Bronchial epithelial cell (primary cell): ENCODE results near the gene KDM7A. TPM values are rescaled to one million over a fixed set of nuclear protein-coding genes. Genes with fewer than 3 reads are reported as not detected.

Experiments
- DNase-seq: peaks from one replicate; pipeline ENCODE4 v3.0.0-alpha.2; 2010; ENCODE audit warnings: low read depth
- FAIRE-seq: peaks from 2 replicates; lab custom pipeline; 2011; peaks lifted over from hg19 to GRCh38; lab: Jason Lieb, UNC
- H3K27me3 ChIP-seq: 2 replicates; pipeline ENCODE4 v1.5.1; 2011; ENCODE audit warnings: low read length; ENCODE audit not compliant: control insufficient read depth, insufficient read depth
- H3K36me3 ChIP-seq: 2 replicates; pipeline ENCODE4 v1.5.1; 2011; ENCODE audit warnings: low read length; ENCODE audit not compliant: control insufficient read depth, insufficient read depth
- H3K4me3 ChIP-seq: 2 replicates; pipeline ENCODE4 v1.5.1; 2011; ENCODE audit warnings: mild to moderate bottlenecking, low read depth, low read length, control low read depth
- CTCF ChIP-seq: IDR thresholded peaks from 2 replicates; pipeline ENCODE4 v1.5.1; 2011; ENCODE audit warnings: mild to moderate bottlenecking, moderate library complexity, low read length, control low read depth, inconsistent platforms; ENCODE audit not compliant: insufficient read depth, severe bottlenecking
- total RNA-seq: library from RNA; depleted of rRNA; stranded (reverse); fragments of >200 nt; gene quantifications from 2 replicates; pipeline ENCODE4 v1.2.1, GENCODE V29; 2014

KDM7A gene
- total RNA-seq, 1 donor from 2014 or later: 14.7 TPM

- no peak for DNase-seq
- TF ChIP-seq CTCF: no peak
- no peak for FAIRE-seq
- Histone ChIP-seq H3K4me3 (no peak overlapping the region), H3K36me3 (peaks cover 4% of the 10 kb centered on the region), H3K27me3 (no peaks in the 10 kb centered on the region)
Observed at GRCh38 chr7:140161047-140161446, 15.7 kb downstream of the KDM7A start.

- no peak for TF ChIP-seq CTCF
- Histone ChIP-seq H3K4me3 (no peak overlapping the region), H3K36me3 (peaks cover 4% of the 10 kb centered on the region), H3K27me3 (no peaks in the 10 kb centered on the region)
- DNase-seq (no peak), FAIRE-seq (no peak)
Observed at GRCh38 chr7:140160308-140160707, 16.5 kb downstream of the KDM7A start.

- no peak for TF ChIP-seq CTCF
- DNase-seq (no peak), FAIRE-seq (no peak)
- H3K27me3 ChIP-seq: no peaks in the 10 kb centered on the region
- no peak overlapping the region for H3K4me3 ChIP-seq
- H3K36me3 ChIP-seq: peaks cover 4% of the 10 kb centered on the region
Observed at GRCh38 chr7:140159497-140159896, 17.3 kb downstream of the KDM7A start.

- no peak for TF ChIP-seq CTCF
- H3K4me3 ChIP-seq: no peak overlapping the region
- peak; percentile 52 for DNase-seq
- peaks cover 4% of the 10 kb centered on the region for H3K36me3 ChIP-seq
- H3K27me3 ChIP-seq: no peaks in the 10 kb centered on the region
- FAIRE-seq: no peak
Observed at GRCh38 chr7:140156460-140157080, 20.2 kb downstream of the KDM7A start.

- Histone ChIP-seq H3K4me3 (no peak overlapping the region), H3K27me3 (no peaks in the 10 kb centered on the region), H3K36me3 (peaks cover 4% of the 10 kb centered on the region)
- no peak for DNase-seq
- no peak for TF ChIP-seq CTCF
- FAIRE-seq: no peak
Observed at GRCh38 chr7:140155428-140155827, 21.4 kb downstream of the KDM7A start.

- H3K36me3 ChIP-seq: no peaks in the 10 kb centered on the region
- FAIRE-seq (no peak), DNase-seq (no peak)
- H3K27me3 ChIP-seq: no peaks in the 10 kb centered on the region
- H3K4me3 ChIP-seq: no peak overlapping the region
- TF ChIP-seq CTCF: no peak
Observed at GRCh38 chr7:140153666-140154161, 23.1 kb downstream of the KDM7A start.
